MM.1S (cell line): ENCODE measurements around the gene COL11A1.

Experiments used
- DNase-seq: peaks from one replicate; pipeline ENCODE4 v3.0.0-alpha.2; 2015
- H2AFZ ChIP-seq: fragments of 300-600 bp; sonication (generic); 2 replicates; pipeline ENCODE4 v1.6.0; 2016; ENCODE audit warnings: antibody characterized with exemption, low read length
- H3F3A ChIP-seq: fragments of 300-600 bp; sonication (generic); 2 replicates; pipeline ENCODE4 v1.6.1; 2016; ENCODE audit warnings: mild to moderate bottlenecking, antibody characterized with exemption, low read length, moderate library complexity, mixed read lengths; ENCODE audit not compliant: insufficient read depth
- H3K27ac ChIP-seq: fragments of 300-600 bp; sonication (generic); 2 replicates; pipeline ENCODE4 v1.5.1; 2016; ENCODE audit warnings: mild to moderate bottlenecking, low read length
- H3K27me3 ChIP-seq: fragments of 300-600 bp; sonication (generic); replicated peaks from 2 replicates; pipeline ENCODE4 v1.6.0; 2016; ENCODE audit warnings: low read length; ENCODE audit not compliant: insufficient read depth
- H3K36me3 ChIP-seq: fragments of 300-600 bp; sonication (generic); replicated peaks from 2 replicates; pipeline ENCODE4 v1.6.1; 2016; ENCODE audit warnings: mild to moderate bottlenecking, low read length, mixed read lengths; ENCODE audit not compliant: insufficient read depth
- H3K4me1 ChIP-seq: fragments of 300-600 bp; sonication (generic); 2 replicates; pipeline ENCODE4 v1.6.1; 2016; ENCODE audit warnings: low read length, mixed read lengths
- H3K4me2 ChIP-seq: fragments of 300-600 bp; sonication (generic); 2 replicates; pipeline ENCODE4 v1.6.0; 2016; ENCODE audit warnings: low read depth, low read length
- H3K4me3 ChIP-seq: fragments of 300-600 bp; sonication (generic); 2 replicates; pipeline ENCODE4 v1.5.1; 2016; ENCODE audit warnings: low read length, mixed read lengths
- H3K79me2 ChIP-seq: fragments of 300-600 bp; sonication (generic); 2 replicates; pipeline ENCODE4 v1.6.1; 2016; ENCODE audit warnings: mixed run types, low read length, mixed read lengths
- H3K9ac ChIP-seq: fragments of 300-600 bp; sonication (generic); 2 replicates; pipeline ENCODE4 v1.6.1; 2016; ENCODE audit warnings: low read length, mixed read lengths
- H3K9me2 ChIP-seq: fragments of 300-600 bp; sonication (generic); replicated peaks from 2 replicates; pipeline ENCODE4 v1.6.1; 2016; ENCODE audit warnings: mild to moderate bottlenecking, low read length, mixed read lengths; ENCODE audit not compliant: insufficient read depth
- H3K9me3 ChIP-seq: fragments of 300-600 bp; sonication (generic); replicated peaks from 2 replicates; pipeline ENCODE4 v1.6.1; 2016; ENCODE audit warnings: mild to moderate bottlenecking, low read length, mixed read lengths; ENCODE audit not compliant: insufficient read depth
- H4K20me1 ChIP-seq: fragments of 300-600 bp; sonication (generic); 2 replicates; pipeline ENCODE4 v1.6.1; 2016; ENCODE audit warnings: mild to moderate bottlenecking, low read length, moderate library complexity, mixed read lengths; ENCODE audit not compliant: insufficient read depth
- EZH2 ChIP-seq: fragments of 300-600 bp; sonication (generic); optimal IDR thresholded peaks from 2 replicates; pipeline ENCODE3; 2017; ENCODE audit warnings: low read depth, mild to moderate bottlenecking, antibody characterized with exemption, low read length, mixed read lengths
- EZH2phosphoT487 ChIP-seq: fragments of 300-600 bp; sonication (generic); IDR thresholded peaks from 2 replicates; pipeline ENCODE4 v1.6.1; 2018; ENCODE audit warnings: antibody characterized with exemption, low read length
- TF ChIP-seq, protein P1 (sequence below): fragments of 300-600 bp; sonication (generic); IDR thresholded peaks from 2 replicates; pipeline ENCODE4 v1.5.1; 2016; ENCODE audit warnings: antibody characterized with exemption, low read length, mixed read lengths

Gene COL11A1

DNA sequence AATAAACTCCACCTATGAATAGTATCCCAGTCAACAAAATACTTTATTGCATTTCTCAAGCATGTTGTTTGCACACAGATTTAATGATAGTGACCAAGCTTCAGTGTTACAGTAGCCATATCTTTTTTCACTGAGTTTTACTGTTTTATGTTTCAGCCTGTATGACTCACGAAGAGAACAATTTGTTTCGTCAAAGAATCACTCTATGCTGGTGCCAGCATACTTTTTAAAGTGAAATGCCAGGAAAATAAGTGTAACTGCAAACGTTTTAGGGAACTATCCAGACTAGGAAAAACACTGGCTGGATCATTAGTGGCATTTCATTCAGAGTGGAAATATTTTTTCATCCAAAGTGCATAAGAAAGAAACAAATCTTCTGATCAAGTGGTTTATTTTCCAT is 210.8 kb downstream of the COL11A1 start:
- no peak overlapping the region for H3K27ac ChIP-seq
- TF ChIP-seq, protein P1, sequence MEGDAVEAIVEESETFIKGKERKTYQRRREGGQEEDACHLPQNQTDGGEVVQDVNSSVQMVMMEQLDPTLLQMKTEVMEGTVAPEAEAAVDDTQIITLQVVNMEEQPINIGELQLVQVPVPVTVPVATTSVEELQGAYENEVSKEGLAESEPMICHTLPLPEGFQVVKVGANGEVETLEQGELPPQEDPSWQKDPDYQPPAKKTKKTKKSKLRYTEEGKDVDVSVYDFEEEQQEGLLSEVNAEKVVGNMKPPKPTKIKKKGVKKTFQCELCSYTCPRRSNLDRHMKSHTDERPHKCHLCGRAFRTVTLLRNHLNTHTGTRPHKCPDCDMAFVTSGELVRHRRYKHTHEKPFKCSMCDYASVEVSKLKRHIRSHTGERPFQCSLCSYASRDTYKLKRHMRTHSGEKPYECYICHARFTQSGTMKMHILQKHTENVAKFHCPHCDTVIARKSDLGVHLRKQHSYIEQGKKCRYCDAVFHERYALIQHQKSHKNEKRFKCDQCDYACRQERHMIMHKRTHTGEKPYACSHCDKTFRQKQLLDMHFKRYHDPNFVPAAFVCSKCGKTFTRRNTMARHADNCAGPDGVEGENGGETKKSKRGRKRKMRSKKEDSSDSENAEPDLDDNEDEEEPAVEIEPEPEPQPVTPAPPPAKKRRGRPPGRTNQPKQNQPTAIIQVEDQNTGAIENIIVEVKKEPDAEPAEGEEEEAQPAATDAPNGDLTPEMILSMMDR: no peak
- TF ChIP-seq EZH2phosphoT487 (no peak), EZH2 (no peak)
- H2AFZ ChIP-seq: no peak overlapping the region
- no peaks in the 10 kb centered on the region for H3K9me2 ChIP-seq
- no peaks in the 10 kb centered on the region for H3K9me3 ChIP-seq
- H3K79me2 ChIP-seq: no peaks in the 10 kb centered on the region
- no peak overlapping the region for H3K4me3 ChIP-seq
- H3K4me2 ChIP-seq: no peak overlapping the region
- H3K4me1 ChIP-seq: no peaks in the 10 kb centered on the region
- H3K36me3 ChIP-seq: no peaks in the 10 kb centered on the region
- H3K27me3 ChIP-seq: no peaks in the 10 kb centered on the region
- no peaks in the 10 kb centered on the region for H4K20me1 ChIP-seq
- no peaks in the 10 kb centered on the region for H3F3A ChIP-seq
- H3K9ac ChIP-seq: no peak overlapping the region
- no peak for DNase-seq

DNA sequence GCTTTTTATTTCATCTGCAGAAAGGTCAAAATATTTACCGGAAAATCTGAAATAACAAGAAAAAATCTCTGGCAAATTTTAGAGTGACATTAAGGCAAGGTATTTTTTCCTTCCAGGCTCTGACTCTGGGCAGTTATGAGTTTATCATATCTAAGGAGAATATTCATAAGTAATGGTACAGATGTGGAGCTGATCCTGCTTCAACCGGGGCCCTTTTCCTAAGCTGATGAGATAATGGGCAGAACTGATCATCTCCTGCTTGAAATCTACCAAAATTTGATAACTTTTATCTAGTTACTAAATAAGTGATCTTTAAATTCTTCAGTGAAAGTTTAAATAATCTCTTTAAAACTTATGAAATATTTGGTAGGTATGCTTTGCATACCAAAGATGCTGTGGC is 211.6 kb downstream of the COL11A1 start:
- no peak overlapping the region for H3K9ac ChIP-seq
- no peak for DNase-seq
- no peaks in the 10 kb centered on the region for H3K36me3 ChIP-seq
- no peaks in the 10 kb centered on the region for H3K4me1 ChIP-seq
- no peak for TF ChIP-seq EZH2phosphoT487
- TF ChIP-seq, protein P1: no peak
- TF ChIP-seq EZH2: no peak
- no peak overlapping the region for H3K4me3 ChIP-seq
- no peaks in the 10 kb centered on the region for H3K27me3 ChIP-seq
- no peak overlapping the region for H3K4me2 ChIP-seq
- H3F3A ChIP-seq: no peaks in the 10 kb centered on the region
- H3K9me3 ChIP-seq: no peaks in the 10 kb centered on the region
- no peak overlapping the region for H3K27ac ChIP-seq
- H4K20me1 ChIP-seq: no peaks in the 10 kb centered on the region
- no peaks in the 10 kb centered on the region for H3K79me2 ChIP-seq
- no peak overlapping the region for H2AFZ ChIP-seq
- no peaks in the 10 kb centered on the region for H3K9me2 ChIP-seq

DNA sequence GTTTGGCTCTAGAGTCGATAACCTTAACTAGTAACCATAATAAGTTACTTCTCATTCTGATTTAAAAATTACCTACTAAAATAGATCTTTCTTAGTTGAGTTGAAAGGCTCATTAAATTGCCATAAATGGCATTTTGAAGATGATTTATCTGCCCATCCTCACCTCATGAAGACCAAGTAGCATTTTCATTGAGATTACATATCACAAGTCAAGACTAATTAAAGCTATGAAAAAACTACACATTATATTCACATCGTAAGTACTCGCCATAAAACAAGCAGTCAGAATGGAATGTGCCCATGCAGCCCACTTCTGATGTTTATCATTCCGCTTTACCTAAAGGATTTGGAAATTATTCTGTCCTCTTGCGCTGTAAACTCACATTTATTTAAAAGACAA is 212.0 kb downstream of the COL11A1 start:
- H3K36me3 ChIP-seq: no peaks in the 10 kb centered on the region
- no peak for DNase-seq
- no peak overlapping the region for H3K9ac ChIP-seq

More for the DNA sequence above, 212.0 kb downstream of the COL11A1 start:
- Histone ChIP-seq H3K27me3 (no peaks in the 10 kb centered on the region), H3K79me2 (no peaks in the 10 kb centered on the region), H3K9me3 (no peaks in the 10 kb centered on the region), H3K4me3 (no peak overlapping the region), H3K4me1 (no peaks in the 10 kb centered on the region), H2AFZ (no peak overlapping the region), H3K9me2 (no peaks in the 10 kb centered on the region), H3F3A (no peaks in the 10 kb centered on the region), H4K20me1 (no peaks in the 10 kb centered on the region), H3K4me2 (no peak overlapping the region), H3K27ac (no peak overlapping the region)
- TF ChIP-seq EZH2phosphoT487 (no peak), EZH2 (no peak)
- TF ChIP-seq, protein P1: no peak
